HS-5 (cell line): Measurements from ENCODE around the gene SNN.

Experiments used
- DNase-seq: peaks from one replicate; pipeline ENCODE4 v3.0.0-alpha.2; 2012; ENCODE audit warnings: low read depth

Gene SNN

DNA sequence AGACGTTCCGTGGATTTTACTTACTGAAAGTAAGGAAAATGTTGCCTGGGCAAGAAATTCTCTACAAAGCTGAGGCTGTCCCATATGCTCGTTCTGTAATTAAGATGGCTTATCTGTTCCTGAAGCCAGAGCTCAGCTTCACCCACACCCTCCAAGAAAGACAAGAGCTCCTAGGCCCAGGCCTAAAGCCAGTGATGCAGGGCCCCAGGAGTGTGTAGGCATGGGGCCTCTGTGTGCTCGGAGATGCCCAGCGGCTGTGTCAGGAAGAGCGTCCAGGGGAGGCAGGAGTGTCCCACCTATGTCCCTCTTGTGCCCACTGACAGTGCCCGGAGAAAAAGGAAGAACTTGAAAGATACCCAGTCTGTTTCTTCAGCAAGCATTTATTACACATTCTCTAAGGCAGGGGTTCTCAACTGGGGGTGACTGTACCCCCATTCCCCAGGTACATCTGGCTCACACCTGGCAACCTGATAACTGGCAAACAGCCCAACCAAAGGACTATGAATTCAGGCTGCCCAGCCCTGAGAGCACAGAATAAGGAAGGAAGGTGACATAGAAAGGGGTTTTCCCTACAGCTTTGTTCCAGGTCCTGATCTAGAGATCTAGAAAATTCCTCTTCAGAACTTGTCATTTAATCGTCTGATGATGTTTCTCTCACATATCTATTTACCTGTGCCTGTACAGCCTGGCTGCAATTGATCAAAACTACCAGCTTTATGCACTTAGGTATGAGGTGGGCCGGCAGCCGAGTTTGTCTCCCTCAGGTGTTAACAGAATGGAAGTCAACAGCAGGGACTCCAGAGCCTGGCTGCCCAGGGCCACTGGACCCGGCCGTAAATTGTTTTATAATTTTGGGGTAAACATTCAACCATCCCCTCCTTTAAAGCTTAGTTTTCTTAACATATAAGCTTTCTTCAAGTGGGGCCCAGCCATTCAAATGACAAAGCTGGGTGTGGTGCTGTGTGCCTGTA, 12.0 kb downstream of the SNN start:
- no peak for DNase-seq

DNA sequence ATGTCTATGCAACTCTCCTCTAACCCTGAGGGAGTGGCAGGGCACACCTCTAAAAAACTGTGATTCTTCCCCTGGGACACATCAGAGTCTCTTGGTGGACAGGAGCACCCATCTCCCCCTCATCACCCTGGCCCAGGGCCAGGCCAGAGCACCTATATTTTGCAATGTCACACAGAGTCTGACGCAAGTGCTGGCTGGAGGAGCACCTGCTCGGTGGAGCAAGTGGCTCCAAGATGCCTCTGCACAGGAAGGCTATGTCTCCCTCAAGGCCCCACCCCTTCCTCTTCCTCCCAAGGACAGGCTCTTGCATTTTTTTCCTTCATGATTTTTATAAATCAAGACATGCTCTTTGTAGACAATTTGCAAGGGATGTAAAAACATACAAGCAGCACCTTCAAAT, 13.3 kb downstream of the SNN start:
- DNase-seq = no peak

DNA sequence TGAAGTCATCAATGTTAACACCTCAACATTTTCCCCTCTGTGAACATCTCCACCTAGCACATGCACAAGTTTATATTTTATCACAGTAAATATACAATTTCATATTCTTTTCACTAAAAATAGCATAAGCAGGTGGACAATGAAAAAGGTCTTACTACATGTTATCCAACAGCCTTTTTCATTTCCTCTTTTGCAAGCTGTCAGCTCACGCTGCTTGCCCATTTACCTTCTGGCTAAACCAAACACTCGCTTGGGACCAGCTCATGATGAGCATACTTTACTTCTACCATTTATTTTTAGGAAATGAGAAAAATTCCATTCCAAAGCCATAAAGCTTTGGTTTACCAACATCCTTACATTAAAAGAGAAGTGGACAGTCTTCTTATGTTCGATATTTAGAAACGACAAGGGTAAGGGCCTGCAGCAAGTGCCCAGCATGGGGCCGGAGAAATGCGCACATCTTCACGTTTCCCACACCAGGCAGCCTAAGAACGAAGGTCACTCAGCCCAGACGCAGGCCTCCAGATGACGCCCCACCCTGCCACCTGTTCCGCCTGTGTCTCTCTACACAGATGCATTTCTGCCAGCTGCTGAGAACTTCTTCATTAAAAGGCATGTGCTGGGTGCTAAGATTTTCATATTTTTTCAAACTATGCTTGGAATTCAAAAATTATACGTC, 13.9 kb downstream of the SNN start:
- no peak for DNase-seq

DNA sequence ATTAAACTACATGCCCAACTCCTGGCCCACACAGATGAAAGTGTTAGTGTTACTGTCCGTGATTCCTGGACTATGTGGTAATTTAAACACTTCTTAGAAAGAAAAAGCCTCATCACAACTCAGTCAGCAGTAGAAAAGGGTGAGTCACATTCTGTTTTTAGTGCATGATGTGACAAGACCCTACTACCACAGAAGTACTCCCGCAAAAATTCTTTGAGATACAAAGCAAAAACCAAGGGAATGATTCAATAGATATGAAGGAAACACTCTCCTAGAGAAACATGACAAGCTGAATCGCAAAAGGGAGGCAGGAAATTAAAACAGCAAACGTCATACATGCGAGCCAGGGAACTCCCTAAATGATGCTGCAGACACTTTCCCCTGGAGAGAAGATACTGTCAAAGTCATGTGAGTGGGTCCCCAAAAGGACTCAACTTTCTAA, 14.4 kb downstream of the SNN start:
- DNase-seq = peak; percentile 87

DNA sequence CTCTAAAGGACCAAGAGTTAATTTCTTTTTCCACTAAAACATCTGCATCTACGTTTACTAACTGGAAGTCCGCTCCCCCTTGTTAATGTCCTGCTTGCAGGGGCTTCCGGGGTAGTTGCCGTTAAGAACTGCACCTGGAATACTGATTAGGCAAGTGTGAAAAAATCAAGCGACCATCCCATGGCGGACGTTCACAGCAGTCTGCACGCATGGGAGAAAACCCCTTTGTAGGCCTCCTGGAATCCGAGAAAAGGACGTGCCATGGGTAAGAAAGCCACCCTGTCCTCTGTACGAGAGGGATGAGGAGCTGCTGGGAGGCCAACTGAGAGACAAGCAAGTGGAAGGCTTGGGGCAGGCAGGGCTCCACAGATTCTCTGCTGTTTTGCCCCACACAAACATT, 14.9 kb downstream of the SNN start:
- no peak for DNase-seq

DNA sequence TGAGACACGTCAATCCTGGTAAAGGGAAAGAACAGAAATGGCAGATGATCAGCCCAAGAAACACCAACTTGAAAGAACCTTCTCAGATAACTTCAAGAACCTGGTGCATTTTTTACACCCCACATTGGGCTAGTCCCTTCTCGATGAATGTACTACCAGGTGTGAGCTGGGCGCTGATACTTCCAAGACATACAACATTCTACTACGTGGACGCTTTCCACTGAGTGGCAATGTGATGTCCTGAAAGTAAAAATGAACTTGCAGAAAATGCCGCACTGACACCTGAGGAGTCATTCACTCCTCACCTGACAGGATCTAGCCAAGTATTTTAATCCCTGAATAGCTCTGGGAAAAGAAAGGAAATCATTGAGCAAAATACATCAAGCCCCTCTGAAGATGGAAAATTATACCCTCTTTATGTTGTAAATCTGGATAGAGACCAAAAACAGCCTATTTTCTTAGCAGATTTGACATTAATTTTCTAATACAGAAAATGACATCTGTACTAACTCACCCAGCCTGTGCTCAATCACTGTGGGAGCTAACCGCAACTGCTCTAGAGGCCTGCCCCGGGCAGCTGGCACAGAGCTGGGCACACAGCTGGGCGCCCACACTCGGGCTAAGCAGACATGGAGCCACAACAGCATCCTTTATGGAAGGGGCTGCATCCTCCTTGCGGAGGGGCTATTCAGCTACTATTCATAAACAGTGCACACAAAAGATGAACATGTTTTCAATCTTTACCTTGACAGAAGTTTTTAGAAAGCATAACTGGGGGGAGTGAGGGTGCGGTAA, 16.2 kb downstream of the SNN start:
- no peak for DNase-seq

DNA sequence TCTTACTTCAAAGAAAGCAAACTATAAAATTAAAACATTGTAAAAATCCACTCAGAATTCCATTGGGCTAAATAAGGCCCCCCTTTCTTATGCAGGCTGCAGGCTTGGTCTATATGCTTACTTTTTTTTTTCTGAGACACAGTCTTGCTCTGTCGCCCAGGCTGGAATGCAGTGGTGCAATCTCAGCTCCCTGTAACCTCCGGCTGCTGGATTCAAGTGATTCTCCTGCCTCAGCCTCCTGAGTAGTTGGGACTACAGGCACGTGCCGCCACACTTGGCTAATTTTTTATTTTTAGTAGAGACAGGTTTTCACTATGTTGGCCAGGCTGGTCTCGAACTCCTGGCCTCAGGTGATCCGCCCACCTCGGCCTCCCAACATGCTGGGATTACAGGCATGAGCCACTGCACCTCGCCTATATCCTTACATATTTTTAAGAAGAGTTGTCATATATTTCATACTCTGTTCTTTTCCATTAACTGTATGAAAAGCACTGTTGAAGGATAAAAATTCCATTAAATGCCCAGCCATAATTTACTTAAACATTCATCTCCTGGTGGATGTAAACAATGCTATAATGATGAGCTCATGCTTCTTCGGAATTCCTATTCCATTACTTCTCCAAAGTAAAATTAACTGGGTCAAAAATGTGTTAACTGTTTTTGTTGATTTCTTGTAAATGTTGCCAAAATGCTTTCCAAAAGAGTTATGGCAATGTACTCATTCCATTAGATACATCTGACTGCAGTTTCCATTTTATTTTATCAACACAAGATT, 17.8 kb downstream of the SNN start:
- no peak for DNase-seq

DNA sequence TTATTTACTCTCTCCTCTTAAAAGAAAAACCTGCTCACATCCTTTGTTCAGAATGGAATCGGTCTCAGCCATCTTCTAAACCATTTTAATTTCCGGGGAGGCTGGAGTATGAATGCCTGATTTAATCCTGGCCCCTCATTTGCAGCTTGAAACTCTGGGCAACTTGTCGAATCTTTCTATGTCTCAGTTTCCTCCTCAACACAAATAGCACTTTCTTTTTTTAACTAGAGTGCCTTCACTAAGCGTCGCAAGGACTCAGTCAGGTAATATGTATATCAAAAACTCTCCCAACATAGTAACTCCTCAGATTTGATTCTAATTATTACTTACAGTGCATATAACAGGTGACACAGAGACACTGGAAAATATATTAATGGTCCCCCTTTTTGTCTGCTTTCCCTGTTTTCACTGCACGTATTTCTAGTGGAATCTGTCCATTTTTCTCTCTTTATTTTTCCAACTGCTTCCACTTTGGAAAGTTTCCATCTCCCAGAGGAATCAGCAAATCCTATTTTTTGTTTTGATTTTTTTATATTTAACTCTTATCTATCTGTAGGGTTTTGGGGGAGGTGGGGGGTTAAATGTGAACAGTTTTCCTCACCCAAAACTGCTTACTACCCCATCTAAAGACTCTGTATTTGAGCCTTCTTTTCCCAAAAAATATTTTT, 18.6 kb downstream of the SNN start:
- DNase-seq = no peak

DNA sequence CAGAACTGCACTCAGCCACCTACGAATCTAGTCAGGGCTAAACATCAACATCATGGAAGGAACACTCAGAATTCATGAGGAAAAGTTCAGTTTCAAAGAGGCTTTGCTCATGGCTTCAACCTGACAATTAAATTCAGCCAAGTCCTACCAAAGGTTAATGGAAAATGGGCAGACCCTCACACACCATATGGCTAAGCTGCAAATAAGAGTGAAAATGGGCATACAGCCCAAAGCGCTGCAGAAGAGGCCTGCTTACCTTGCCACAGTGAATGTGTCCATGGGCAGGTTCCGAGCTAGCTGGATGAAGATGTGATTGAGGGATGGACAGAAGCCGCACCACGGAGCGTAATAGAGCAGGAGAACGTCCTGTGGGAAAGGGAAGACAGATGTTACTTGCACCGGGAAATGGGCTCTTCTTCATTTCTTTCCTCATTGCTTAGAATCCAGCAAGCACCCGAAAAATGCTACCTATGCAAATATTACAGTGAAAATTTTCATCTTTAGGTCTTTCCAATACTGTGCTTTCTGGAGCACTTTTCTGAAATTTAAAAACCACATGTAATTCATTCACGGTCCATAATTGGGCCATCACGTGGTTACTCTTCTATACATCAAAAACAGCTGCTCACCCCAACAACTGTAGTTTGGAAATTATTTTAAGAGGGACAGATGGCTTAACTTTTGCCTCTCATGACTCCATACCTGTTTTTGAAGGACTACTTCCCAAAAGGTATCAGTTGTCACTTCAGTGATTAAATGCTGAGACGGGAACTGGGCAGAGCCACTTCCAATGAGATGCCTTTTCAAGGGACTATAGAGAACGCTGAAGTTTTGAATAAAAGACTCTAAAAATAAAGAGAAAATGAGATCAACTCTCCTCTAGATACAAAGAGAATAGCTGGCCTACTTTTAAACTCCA, 19.6 kb downstream of the SNN start:
- no peak for DNase-seq

DNA sequence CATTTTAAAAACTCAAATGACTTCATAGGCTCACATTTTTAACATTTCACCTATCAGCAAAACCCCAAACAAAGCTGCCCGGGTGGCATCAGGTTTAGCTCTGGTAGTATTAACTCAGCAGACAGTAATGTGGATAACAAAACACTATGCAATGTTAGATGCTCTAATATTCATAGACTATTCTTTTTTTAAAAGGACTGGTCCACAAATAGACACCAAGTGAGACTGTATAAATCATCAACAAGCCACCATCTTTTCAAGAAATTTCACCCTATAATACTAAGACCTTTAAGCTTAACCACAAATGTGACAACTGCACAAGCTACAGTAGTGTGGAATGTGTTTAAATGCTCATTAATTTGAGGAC, 20.2 kb downstream of the SNN start:
- DNase-seq = no peak

DNA sequence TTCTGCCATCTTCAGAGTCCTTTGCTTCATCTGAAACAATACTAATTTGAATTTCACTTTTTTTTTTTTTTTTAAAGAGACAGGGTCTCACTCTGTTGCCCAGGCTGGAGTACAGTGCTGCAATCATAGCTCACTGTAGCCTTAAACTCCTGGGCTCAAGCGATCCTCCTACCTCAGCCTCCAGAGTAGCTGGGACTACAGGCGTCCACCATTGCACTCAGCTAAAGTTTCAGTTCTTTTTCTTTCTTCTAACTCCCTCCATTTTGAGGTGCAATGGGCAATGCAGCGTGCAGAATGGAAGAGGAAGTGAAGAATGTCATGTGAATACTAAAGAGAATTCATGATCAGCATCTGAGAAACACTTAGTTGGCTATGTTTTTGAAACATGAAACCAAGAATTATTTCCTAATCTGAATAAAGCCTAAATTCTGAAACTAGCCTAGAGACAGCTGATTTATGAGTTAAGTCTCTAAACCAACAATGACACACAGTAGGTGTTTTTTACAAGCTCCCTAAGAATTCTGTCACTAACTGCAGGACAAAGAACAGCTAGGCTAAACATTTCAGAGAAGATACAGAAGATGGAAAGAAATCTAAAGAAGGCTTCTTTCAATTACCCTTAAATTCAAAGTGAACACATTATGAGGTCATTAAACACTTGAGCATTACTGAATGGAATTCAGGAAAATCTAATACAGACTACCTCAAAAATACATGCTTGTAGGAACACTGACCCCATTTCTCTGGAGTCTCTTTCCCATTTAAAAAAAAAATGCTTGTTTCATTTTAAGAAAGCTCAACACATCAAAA, 21.0 kb downstream of the SNN start:
- DNase-seq = no peak

DNA sequence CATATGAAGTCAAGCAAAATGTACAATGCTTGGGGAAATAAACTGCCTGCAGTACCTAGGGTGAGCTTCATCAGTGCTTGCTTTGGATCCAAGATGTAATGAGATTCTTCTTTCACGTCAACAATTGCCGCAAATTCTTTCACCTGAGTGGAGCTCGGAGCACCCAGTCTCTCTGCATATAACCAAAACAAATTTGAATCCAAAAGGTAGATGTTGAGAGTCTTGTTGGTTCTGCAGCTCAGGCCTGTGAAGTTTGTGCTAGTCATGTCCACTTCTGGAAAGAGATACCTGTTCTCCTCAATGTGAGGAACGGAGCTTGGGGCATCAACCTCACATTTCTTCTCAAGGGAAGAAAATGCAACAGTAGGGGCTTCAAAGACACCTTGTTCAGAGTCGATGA, 23.0 kb downstream of the SNN start:
- DNase-seq = no peak

DNA sequence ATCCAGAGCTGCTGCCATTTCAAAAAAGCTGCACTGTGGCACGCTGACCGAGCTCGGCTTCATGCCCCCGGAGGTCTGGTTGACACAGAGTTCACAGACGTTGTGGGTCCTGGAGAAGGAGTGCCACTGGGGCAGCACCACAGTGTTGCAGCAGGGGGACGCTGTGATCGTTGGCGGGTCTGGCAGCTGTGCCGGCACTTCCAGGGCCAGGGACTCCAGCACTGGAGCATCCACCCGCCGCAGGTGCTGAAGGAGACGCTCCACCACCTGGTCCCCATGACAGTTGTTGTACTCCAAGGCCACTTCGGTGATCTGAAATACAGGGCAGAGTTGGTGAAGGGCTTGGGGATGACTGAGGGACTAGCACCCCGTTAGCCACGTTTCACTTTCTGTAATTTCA, 23.5 kb downstream of the SNN start:
- DNase-seq = no peak

DNA sequence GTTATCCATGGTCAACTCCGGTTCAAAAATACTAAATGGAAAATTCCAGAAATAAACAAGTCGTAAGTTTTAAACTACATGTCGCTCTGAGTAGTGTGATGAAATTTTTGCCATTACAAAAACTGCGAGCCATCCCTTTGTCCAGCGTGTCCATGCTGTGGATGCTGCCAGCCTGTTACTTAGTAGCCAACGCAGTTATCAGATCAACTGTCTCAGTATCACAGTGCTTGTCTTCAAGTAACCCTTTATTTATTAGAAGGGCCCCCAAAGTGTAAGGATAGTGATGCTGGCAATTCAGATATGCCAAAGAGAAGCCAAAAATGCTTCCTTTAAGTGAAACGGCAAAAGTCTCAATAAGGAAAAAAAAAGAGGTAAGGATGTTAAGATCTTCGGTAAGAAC, 23.9 kb downstream of the SNN start:
- DNase-seq = no peak

DNA sequence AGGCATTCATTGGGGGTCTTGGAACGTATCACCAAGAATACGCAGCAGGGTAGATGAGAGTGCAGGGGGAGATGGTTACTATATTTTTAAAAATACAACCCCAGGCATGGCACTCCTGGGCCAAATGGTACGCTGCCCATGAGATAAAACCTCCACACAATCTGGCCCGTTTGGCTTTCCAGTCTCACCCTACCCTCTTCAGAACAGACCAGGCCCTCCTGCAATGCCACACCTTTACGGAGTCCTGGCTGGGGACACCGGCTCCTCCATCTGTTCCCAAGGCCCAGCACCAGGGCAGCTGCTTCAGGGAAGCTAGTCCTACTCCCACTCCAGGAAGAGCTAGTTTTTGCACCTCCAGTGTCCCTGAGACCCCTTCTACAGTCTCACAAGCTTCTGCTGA, 24.4 kb downstream of the SNN start:
- no peak for DNase-seq

DNA sequence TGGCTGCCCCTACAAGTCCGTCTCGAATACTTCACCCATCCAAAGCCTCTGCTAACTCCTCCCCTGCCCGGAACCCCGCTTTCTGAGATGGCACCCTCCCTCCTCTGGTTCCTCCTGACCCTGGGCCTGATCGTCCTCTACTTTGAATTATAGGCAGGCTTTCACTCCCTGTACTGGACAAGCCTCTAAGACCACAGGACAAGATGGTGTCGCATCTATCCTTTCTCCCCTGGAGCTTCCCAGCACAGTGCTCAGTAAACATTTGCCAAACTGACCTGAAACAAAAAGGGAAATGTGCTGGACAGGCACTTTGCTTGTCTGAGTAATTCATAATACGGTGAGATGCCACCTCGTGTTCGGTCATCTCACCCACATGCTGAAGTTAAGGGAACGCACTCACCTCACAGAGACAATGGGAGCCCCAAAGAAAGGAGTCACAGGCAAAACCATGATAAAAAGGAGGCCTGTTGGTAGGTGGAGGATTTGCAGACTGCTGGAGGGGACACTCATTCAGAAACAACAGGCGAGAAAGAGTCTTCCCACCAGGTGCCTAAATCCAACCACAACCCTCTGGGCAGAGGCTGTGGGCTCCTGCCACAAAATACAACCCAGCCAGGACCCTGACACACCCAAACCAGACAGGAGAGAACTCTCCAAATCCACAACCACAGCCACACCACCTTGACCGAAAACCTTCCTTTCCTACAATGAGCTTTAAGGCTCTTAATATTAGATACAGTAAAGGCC, 28.2 kb downstream of the SNN start:
- no peak for DNase-seq

DNA sequence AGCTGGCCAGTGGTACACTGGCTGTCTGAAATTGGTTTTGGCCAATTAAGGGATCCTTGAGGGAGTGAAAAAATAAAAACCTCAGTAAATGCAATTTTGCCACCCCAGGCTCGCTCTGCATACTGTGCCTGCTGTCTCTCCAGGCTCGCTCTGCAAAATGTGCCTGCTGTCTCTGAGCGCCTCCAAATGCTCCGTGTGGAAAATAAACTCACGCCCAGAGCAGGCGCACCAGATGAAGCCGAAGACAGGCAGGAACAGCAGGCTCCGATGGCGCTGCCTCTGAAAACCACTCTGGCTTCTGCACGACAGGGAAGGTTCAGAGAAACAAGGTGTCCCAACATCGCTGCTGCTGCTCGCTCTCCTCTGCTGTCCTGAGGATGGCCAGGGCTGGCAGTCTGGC, 29.1 kb downstream of the SNN start:
- DNase-seq = no peak

DNA sequence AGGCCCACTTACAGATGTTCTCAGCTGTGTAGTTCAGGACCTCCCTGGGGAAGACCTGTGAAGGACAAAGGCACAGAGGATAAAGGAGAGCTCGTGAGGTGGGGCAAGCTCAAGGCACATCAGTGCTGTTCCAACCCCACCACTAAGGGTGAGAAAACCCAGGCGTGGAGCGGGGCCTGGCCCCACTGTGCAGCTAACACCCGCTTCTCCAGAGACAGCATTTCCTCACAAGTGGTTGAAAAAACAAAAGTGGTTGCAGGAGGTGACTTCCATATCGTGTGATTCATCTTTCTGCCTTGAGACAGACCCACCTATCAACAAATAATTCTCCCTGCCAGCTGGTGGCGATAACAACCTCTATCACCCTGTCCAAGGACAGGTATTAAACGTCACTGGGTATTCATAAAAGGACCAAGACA, 30.0 kb downstream of the SNN start:
- no peak for DNase-seq
